Upper lobe of right lung (tissue), 1 donor: Measurements from ENCODE around the gene DEFB123. TPM values are rescaled to one million over a fixed set of nuclear protein-coding genes. Genes with fewer than 3 reads are reported as not detected.

ENCODE experiments used
- ATAC-seq: fragments of 200-7000 bp; cut with Tn5 transposase; one replicate; pipeline ENCODE4 v1.9.1; 2020; ENCODE audit warnings: mild to moderate bottlenecking, moderate library complexity
- DNase-seq: peaks from one replicate; pipeline ENCODE4 v3.0.0-alpha.2; 2020
- H3K27ac ChIP-seq: fragments of 200-600 bp; one replicate; pipeline ENCODE4 v1.8.0; 2022
- H3K27me3 ChIP-seq: fragments of 200-600 bp; one replicate; pipeline ENCODE4 v1.8.0; 2022; ENCODE audit warnings: mild to moderate bottlenecking
- H3K36me3 ChIP-seq: fragments of 200-600 bp; one replicate; pipeline ENCODE4 v1.8.0; 2022
- H3K4me1 ChIP-seq: fragments of 200-600 bp; one replicate; pipeline ENCODE4 v1.8.0; 2022
- H3K4me3 ChIP-seq: fragments of 200-600 bp; one replicate; pipeline ENCODE4 v1.8.0; 2022; ENCODE audit warnings: mild to moderate bottlenecking
- H3K9me3 ChIP-seq: fragments of 200-600 bp; one replicate; pipeline ENCODE4 v1.8.0; 2022
- CTCF ChIP-seq: fragments of 200-600 bp; IDR thresholded peaks from one replicate; pipeline ENCODE4 v1.8.0; 2022; ENCODE audit warnings: antibody characterized with exemption
- intact Hi-C: fragments of 100-400 bp; cut with DNase I; formaldehyde crosslinking; loops from one replicate; pipeline ENCODE4 v1.11.0; 2022
- total RNA-seq: library from RNA; stranded (reverse); fragmentation: NEBNext Ultra II Directional; extraction: Animal tissue kit (Norgen Biotek cat#: 25700); gene quantifications from one replicate; pipeline ENCODE4 v1.2.1, GENCODE V29; 2021
- donor health status: DM: no; HTN: yes; CAD: no; lungs with severe emphysema.

Gene DEFB123
- total RNA-seq, 1 donor from 2014 or later: not detected

GRCh38 chr20:31488115-31488514 is 47.7 kb downstream of the DEFB123 start:
- no peak for TF ChIP-seq CTCF
- no peaks in the 10 kb centered on the region for H3K4me1 ChIP-seq
- H3K27me3 ChIP-seq: peaks cover 9% of the 10 kb centered on the region
- H3K36me3 ChIP-seq: no peaks in the 10 kb centered on the region
- H3K27ac ChIP-seq: no peak overlapping the region
- H3K4me3 ChIP-seq: no peak overlapping the region
- intact Hi-C loops: no loop called here
- H3K9me3 ChIP-seq: no peaks in the 10 kb centered on the region
- ATAC-seq (no peak), DNase-seq (no peak)

GRCh38 chr20:31489152-31489551 is 48.7 kb downstream of the DEFB123 start:
- Histone ChIP-seq H3K27ac (no peak overlapping the region), H3K27me3 (peaks cover 9% of the 10 kb centered on the region)
- ATAC-seq: no peak

GRCh38 chr20:31490752-31491151 is 50.3 kb downstream of the DEFB123 start:
- intact Hi-C loops: no loop called here
- DNase-seq (no peak), ATAC-seq (no peak)
- Histone ChIP-seq H3K27me3 (no peaks in the 10 kb centered on the region), H3K4me3 (no peak overlapping the region), H3K4me1 (peaks cover 2% of the 10 kb centered on the region), H3K36me3 (no peaks in the 10 kb centered on the region), H3K9me3 (no peaks in the 10 kb centered on the region), H3K27ac (no peak overlapping the region)
- no peak for TF ChIP-seq CTCF

More at GRCh38 chr20:31489152-31489551, 48.7 kb downstream of the DEFB123 start:
- no peak for DNase-seq
- no peaks in the 10 kb centered on the region for H3K4me1 ChIP-seq
- H3K4me3 ChIP-seq: no peak overlapping the region
- TF ChIP-seq CTCF: no peak
- no peaks in the 10 kb centered on the region for H3K36me3 ChIP-seq
- no peaks in the 10 kb centered on the region for H3K9me3 ChIP-seq
- intact Hi-C loops: no loop called here

- H3K36me3 ChIP-seq: no peaks in the 10 kb centered on the region
Measured at GRCh38 chr20:31494131-31494530, 53.7 kb downstream of the DEFB123 start.

GRCh38 chr20:31496761-31497295 is 56.4 kb downstream of the DEFB123 start:
- Histone ChIP-seq H3K36me3 (no peaks in the 10 kb centered on the region), H3K4me1 (peaks cover 14% of the 10 kb centered on the region), H3K27me3 (no peaks in the 10 kb centered on the region), H3K27ac (peak overlapping the region; percentile 38), H3K9me3 (no peaks in the 10 kb centered on the region), H3K4me3 (no peak overlapping the region)
- no peak for TF ChIP-seq CTCF
- no peak for DNase-seq
- ATAC-seq: peak; percentile 52
- intact Hi-C loops: no loop called here

More at GRCh38 chr20:31494131-31494530, 53.7 kb downstream of the DEFB123 start:
- no peak for DNase-seq
- Histone ChIP-seq H3K27ac (no peak overlapping the region), H3K4me3 (no peak overlapping the region), H3K4me1 (peaks cover 14% of the 10 kb centered on the region), H3K9me3 (no peaks in the 10 kb centered on the region), H3K27me3 (no peaks in the 10 kb centered on the region)
- TF ChIP-seq CTCF: peak; percentile 48
- peak; percentile 66 for ATAC-seq
- intact Hi-C loops: no loop called here
